Activated T-cell treated with anti-CD3 and anti-CD28 coated beads for 1 hour (primary cell): ENCODE results near the gene COL28A1.
"Not testable (repeated sequence)": the region's sequence is repeated elsewhere in the genome, so short reads cannot be mapped to it uniquely, and the experiment has no call there.

ENCODE experiments used
- DNase-seq: peaks from one replicate; pipeline ENCODE4 v3.0.0-alpha.2; 2020; ENCODE audit warnings: low read depth

Gene COL28A1

DNA sequence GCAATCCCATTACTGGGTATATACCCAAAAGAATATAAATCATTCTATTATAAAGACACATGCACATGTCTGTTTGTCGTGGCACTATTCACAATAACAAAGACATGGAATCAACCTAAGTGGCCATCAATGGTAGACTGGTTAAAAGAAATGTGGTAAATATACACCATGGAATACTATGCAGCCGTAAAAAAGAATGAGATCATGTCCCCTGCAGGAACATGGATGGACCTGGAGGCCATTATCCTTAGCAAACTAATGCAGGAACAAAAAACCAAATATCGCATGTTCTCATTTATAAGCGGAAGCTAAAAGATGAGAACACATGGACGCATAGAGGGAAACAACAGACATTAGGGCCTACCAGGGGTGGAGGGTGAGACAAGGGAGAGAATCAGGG is 25.9 kb upstream of the COL28A1 start:
- DNase-seq = not testable (repeated sequence)

DNA sequence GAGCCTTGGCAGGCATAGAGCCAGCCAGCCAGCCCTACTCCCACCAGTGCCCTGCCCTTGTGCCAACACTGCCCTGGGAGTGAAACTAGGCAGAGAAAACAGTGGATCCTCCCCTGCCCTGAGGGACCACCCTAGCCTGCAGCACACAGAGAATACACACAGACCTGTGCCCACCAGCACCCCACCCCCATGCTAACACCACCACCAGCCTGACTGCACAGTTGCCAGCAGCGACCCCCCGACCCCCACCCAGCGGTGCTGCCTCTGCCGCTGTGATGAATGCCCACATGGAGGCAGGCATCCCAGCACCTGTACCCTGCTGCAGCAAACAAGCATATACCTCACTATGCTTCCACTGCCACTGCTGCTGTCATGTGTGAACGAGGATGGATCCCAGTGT is 21.6 kb upstream of the COL28A1 start:
- DNase-seq = no peak

DNA sequence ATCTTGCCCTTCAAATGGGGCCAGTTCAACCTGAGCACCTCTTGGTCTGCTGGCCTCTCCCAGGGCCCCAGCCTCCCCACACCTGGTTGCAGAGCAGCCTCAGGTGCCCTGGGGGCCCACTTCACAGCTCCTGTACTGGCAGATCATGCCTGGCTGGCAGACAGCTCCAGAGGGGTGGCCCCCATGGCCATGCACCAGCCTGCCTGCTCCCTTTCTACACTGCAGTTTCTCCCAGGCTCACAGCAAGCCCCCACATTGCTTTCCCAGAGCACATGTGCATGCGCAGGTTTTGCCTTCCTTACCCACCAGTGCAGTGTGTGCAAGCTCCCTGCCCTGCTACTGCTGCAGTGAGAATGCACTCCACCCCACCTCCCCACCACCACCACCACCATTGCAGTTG is 21.2 kb upstream of the COL28A1 start:
- no peak for DNase-seq

DNA sequence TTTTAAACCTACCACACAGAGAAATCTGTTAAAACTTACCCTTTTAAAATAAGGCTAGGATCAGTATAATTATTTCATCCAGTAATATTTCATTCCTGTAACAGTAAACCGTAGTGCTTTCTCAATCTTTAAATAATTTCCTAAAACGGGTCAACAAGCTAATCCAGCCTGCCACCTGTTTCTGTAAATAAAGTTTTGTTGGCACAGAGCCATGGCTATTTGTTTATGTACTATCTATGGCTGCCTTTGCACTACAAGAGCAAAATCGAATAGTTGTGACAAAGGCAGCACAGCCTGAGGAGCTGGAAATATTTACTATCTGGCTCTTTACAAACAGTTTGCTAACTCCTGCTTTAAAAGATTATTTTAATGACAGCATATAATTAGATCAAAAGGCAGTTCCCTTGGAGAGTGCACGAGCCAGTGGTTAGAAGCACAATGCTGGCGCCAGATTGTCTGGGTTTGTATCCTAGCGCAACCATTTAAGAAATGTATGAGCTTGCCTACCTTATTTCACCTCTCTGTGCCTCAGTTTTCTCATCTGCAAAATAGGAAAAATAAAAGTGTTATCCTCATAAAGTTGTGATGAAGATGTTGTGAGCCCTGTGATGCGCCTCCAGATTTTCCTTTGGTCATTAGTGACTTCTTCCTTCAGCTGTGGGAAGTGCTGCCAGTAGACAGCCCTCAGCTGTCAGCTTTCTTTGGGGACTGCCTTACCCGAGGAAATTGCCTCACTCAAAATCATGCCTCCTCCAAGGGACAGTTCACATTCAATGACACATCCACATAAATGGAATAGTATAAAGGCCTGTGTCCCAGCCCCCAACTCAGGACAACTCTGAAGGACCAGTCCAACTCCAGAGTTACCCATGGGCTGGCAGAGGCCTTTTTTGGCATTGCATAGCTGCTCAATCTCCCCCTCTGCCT is 19.2 kb upstream of the COL28A1 start:
- DNase-seq = no peak

DNA sequence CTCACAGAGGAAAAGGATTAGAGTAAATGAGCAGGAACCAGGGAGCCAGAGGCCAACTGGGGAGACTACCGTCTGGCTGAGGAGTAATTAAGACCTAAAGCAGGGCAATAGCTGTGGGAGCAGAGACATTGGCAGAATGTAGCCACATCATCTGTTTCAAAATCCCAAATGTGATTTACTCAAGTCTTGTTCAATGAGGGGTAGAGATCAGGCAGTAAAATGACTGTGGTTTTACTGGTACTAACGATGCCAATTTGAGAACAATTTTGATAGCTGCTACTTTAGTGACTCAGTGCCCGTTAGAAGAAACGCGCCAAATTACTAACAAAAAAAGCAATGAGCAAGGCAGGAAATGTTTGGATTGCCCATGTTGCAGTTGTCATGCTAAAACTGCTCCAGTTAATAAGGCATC is 18.4 kb upstream of the COL28A1 start:
- no peak for DNase-seq

DNA sequence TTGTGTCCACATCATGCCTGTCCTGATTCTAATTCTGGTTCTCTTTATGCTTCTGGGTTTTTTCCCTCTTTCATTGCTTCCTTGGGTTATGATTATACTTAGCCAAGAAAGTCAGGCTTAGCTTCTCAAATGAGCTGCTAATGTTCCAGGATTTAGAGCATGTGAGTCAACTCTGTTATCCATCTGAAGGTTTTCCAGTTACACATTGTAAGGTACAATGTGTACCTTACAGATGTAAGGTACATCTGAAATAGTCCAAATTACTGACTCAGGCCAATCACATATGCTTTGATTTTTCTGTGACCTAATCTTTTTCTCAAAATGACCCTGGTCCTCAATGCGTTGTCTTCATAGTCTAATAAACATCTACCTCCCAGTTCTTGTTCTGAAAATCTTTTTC is 17.7 kb upstream of the COL28A1 start:
- no peak for DNase-seq

DNA sequence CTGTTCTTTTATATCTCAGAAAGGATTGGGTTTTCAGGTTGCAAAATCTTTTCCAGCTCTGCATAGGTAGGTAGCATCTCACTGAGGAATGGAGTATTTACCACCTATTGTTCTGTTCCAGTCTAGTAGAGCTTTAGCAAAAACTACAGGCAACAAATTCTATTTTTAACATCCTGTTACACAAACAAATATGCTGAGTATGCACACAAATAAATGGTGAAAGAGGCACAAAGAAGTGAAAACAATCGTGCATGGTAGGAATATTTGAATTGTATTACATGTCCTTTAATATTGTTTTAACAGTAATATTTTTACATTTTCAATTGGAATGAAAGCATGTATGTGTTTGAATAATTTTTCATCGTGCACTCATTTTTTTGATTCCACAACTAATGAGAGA is 16.5 kb upstream of the COL28A1 start:
- no peak for DNase-seq

DNA sequence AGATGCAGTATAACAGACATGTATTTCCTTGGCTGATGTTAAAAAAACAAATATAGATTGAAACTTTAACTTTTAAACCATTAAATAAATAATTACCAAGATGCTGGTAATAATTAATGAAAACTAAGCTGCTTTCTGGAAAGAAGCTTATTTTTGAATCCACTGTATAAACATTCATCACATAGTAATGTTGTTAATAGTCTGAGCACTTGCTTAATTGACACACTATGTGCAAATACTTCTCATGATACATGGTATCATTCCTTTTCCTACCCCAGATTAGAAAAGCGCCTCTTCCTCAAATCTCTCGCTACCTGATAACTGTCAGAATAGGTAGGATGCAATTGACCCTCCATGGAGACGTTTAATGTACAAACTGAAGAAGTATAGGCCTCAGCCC is 15.0 kb upstream of the COL28A1 start:
- DNase-seq = no peak

DNA sequence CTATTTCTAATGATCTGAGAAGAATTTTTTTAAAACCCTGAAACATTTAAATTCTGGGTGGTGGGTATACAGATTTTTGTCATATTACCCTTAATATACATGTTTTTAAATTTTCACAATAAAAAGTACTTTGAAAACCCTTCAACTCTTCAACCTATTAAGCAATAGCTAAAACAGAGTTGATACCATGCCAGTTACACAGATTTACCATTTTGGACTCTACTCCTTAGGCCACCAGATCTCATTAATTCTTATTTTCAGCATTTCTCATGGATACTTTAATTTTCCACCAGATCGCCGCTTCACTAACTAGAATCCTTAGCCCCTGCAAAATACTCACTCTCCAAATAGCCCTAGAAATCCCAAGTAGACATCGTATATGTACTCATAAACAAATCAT is 12.7 kb upstream of the COL28A1 start:
- no peak for DNase-seq

DNA sequence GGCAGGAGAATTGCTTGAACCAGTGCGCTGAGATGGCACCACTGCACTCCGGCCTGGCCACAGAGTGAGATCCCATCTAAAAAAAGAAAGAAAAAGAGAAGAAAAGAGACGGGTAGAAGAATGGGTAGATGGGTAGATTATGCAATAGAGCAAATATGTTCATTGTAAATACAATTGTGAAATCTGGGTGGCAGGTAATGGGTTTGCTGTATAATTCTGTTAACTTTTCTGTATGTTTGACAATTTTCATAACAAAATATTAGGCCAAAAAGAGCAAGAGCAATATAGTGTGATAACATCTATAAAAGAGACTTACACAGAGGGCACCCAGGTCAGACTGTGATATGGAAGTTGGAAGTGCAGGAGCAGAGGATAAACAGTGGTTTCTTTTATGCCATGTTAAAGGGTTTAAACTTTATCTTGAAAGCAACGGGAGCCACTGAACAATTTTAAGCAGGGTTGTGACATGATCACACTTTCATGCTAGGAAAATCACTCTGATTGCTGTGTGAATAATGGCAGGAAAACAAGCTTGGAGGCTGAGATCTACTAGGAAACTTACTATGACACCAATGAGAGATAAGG is 6.7 kb upstream of the COL28A1 start:
- no peak for DNase-seq

DNA sequence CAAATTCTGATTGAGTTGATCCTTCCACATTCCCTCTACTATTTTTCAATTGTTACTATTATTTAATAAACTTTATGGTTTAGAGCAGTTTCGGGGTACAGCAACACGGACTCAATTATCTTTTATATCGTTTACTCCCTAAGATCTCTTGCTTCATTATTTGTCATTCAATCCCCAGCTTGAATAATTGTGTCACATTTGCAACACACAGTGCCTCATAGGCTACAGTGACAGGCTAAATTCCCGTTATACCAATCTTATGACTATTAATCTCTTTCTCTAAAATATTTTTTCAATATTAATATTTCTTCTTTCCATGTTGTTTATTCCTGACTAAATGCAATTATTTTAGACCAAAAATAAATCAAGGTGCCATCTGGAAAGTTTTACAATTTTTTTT is 4.0 kb upstream of the COL28A1 start:
- no peak for DNase-seq

DNA sequence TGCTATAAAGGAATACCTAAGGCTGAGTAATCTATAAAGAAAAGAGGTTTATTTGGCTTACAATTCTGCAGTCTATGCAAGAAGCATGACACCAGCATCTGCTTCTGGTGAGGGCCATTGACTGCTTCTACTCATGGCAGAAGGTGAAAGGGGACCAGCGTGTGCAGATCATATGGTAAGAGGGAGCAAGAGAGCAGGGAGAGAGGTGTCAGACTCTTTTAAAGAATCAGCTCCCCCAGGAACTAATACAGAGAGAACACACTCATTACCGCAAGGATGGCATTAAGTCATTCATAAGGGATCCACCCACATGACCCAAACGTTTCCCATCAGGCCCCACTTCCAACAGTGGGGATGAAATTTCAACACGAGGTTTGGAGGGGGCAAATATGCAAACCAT is 3.5 kb upstream of the COL28A1 start:
- DNase-seq = no peak

DNA sequence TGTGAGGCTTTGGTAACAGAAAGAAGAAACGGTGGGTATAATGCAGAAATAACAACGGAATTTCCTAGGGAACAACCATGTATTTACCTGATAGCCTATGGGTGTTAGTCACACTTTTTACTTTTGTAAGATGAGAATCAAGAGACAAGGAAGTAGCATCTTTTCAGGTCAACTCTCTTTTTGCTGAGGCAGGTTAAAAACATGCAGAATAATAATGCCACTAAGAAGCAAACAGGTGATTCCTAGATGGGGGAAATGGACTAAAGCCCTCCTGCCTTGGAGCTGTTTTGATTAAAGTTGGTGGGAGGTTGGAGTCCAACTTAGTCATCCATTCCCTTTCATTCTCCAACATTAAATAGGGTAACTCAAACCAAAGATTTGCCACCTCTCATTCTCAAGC is 2.0 kb upstream of the COL28A1 start:
- no peak for DNase-seq

DNA sequence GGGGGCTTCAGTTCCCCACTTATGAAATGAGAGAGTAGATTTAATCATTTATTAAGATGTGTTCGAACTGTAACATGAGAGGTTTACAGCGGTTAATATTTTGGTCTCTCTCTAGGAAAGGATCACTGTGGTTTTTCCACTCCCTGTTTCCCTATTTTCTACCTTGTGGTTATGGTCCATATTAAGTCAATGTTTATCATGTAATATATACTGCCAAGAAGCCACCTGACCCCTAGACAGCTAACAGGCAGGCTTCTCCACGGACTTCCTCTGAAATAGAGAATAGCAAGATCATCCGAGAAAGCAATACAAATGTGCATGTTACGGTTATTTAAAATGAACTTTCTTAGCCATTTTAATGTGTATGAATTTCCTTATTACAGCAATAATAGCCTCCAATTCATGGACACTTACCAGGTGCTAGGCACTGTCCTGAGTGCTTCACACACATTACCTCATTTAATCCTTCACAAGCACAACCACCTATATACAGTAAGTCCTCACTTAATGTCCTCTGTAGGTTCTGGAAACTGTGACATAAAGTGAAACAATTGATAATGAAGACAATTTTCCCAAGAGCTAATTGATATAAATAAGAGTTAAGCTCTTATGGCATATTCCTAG is 835 bp upstream of the COL28A1 start:
- DNase-seq = no peak

DNA sequence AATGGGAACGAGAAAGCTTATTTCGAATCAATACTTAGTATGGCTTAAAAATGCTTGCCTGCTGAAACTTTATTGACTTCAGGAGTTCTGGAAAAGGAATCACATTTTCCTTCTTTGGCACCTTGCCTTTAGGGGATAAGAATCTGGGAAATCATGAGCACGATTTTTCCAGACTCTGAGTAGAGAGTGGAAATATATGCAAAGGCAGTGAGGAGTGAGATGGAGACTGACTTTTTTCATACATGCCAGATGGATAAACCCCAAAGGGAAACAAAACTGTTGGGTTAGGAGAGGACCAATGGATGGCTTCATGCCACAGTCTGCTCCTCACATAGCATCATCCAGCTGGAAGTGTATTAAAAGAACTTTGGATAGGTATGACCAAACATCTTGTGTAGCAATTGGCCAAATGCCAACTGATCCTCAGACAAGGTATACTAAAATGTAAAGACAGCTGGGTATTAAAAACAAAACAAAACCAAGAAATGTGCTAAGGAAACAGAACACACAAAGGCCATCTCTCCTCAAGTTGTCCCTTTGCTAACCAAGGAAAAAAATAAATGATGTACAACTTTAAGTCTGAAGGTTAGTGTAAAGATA is 1.7 kb downstream of the COL28A1 start:
- DNase-seq = no peak

DNA sequence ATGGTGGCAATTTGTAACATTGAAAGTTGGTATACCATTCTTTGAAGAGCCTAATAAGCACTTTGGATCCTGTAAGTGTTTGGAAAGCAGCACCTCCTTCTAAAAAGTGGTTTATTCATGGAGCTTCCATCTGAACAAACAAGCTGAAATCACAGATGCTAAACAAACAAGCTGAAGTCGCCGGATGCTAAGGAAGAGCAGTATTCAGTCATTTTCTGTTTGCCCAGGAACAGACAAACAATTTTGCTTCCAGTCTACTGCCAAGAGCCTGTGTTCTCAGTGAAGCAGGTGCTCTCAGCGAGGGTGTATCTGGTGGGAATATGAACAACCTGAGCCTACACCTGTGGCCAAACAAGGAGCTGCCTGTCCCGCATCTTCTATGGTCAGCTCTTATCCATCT is 6.3 kb downstream of the COL28A1 start:
- DNase-seq = no peak

DNA sequence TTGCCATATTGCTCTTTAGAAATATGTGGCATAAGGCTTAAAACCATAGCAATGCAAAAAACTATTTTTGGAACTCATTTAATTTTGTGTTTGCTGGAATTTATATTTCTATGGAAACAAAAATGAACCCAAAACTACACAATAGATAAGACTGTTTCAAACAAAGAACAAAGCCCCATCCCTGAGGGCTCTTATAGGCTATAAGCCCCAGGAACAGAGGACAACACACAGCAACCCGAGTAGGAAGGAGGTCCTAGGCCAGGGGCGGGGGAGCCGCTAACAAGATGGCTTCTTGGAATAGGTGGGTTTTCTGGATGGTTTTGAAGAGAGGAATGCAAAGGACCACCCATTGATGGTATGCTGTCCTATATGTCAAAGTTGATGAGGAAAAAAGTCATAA is 8.6 kb downstream of the COL28A1 start:
- no peak for DNase-seq

DNA sequence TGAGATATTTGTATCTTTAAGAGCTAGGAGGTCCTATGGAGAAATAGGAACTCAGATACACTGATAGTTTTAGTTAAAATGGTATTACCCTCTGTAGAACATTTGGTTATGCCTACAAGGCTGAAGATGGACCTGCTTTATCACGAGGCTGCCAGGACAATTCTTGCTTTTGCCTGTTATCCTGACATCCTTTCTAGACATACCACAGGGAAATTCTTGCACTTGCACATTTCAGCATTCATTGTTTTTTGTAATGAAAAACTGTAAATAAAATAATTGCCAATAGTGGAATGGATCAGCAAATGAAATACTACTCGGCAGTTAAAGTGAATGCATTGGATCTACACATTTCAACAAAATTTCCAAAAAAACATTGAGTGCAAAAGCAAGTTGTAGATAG is 9.7 kb downstream of the COL28A1 start:
- DNase-seq = no peak

DNA sequence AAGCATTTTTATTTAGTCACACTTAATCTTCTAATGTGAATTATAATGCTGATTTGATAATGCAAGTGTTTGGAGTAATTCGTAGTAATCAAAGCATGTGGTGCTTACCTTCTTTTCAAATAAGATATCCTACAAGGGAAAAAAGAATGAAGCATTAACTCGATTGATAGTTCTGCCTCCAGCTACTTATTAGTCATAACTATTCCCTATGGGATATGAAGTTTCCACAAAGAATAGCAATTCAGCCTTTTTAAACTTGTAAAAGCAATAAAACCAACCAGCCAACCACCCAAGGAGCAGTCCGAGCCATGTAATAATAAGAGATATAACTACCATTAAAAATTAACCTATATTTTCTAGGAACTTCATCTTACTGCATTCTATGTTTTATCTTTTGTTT is 11.6 kb downstream of the COL28A1 start:
- DNase-seq = no peak

DNA sequence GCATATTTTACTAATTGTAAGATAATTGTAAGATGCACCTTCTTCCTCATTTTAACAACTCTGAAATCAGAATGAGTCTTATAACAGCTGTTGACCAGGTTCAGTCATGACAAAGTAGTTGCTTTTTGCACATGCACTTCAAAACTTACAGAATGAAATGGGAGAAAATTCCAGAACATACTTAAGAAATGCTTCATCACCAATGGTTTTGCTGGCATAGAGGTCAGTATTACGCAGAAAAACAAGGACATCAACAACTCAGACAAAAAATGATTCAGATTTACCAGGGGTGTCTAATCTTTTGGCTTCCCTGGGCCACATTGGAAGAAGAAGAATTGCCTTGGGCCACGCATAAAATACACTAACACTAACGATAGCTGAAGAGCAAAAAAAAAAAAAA is 13.3 kb downstream of the COL28A1 start:
- no peak for DNase-seq

DNA sequence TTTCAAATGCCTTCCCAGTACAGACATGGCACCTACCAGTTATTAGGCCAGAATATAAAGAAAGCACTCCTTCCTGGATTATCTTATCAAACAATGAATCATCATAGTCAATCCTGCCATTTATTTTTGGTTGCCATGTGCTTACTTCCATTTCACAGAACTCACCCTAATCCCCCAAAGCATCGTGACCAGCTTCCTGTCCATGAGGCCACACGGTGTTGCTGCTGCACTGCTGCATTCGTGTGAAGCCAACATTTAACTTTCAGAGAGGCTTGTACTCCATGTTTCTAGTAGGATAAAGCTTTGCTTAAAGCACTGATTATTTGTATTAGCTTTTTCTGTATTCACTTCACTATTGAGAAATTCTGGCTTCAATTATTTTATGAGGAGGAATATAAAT is 14.4 kb downstream of the COL28A1 start:
- DNase-seq = no peak

DNA sequence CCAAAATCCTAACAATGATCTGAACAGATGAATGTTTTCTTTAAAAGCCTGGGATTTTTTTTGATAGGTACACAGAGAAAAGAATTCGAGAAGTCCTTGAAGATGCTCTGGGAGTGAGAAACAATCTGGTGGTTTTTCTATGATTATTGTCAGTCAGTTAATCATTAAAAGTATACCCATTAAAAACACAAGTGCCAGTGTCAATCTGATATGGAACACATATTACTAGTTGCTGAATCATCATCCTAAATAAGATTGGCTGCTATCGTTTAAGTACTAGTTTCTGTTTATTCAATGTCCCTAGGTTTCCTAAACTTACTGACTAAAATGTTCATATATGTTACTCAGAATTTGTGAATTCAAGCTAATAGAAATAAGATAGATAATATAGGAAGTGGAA is 16.1 kb downstream of the COL28A1 start:
- no peak for DNase-seq

DNA sequence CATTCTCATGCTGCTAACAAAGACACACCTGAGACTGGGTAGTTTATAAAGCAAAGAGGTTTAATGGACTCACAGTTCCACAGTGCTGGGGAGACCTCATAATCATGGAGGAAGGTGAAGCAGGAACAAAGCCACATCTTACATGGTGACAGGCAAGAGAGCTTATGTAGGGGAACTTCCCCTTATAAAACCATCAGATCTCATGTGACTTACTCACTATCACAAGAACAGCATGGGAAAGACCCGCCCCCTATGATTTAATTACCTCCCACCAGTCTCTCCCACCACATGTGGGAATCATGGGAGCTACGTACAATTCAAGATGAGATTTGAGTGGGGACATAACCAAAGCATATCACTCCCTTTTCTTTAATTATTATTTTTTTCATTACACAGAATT is 16.6 kb downstream of the COL28A1 start:
- no peak for DNase-seq
